Jurkat, Clone E6-1 (cell line): ENCODE results near the gene FGD5.

Experiments
- DNase-seq: peaks from one replicate; pipeline ENCODE4 v3.0.0-alpha.2; 2011; ENCODE audit warnings: low read depth, low spot score
- H3K4me3 ChIP-seq: 2 replicates; pipeline ENCODE4 v1.5.1; 2011; ENCODE audit warnings: mild to moderate bottlenecking, low read length, control low read depth, moderate library complexity

FGD5 gene

GRCh38 chr3:14821151-14821550 lies 2.4 kb downstream of the FGD5 start:
- DNase-seq: no peak
- no peak overlapping the region for H3K4me3 ChIP-seq

DNA sequence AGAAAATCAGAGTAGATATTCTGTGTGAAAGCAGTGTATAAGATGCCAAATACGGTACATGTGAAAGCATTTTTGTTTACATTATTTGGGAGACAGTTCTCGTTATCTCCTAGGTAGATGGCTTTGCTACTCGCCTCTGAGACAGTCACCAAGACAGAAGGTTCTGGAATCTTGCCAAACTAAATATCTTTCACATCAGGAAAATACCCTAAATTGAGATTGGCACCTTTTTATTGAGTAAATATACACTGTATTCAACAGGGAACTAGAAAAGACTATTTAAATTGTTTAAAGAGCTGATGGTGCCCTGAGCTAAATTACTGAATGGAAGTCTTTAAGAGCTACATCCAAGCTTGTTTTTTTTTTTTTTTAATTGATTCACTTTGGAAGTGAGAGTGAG lies 3.4 kb downstream of the FGD5 start:
- DNase-seq: no peak
- H3K4me3 ChIP-seq: no peak overlapping the region

DNA sequence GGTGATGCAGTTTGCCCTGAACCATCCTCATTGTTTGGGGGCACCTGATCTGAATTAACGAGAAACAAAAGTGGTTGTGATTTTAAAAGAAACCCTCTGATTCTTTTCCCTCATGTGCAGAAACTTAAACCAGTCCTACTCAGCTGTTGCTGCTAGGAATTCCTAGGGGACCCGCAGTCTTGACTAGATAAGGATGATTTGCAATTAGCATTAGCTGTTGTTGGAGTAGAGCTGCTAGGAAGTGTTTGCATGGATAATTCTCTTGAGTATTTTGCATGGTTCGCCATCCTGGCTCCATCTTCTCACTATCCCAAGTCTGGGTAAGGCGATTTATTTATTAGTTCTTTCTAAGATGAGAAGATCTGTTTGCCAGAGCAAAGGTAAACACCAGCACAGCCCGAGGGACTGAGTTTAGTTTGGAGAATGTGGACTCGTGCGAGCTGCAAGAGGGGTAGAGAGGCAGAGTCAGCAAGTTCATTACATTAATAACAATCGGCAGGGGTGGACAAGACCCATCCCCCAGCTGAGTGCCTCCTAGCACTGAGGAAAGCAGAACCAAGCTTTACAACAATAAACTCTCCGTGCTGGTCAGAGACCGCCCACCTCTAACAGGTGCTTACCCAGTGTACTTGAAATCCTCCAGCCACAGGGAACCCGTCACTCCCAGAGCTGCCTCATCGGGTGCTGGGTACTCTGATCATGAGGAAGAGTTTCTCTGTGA lies 4.1 kb downstream of the FGD5 start:
- no peak for DNase-seq
- H3K4me3 ChIP-seq: no peak overlapping the region

DNA sequence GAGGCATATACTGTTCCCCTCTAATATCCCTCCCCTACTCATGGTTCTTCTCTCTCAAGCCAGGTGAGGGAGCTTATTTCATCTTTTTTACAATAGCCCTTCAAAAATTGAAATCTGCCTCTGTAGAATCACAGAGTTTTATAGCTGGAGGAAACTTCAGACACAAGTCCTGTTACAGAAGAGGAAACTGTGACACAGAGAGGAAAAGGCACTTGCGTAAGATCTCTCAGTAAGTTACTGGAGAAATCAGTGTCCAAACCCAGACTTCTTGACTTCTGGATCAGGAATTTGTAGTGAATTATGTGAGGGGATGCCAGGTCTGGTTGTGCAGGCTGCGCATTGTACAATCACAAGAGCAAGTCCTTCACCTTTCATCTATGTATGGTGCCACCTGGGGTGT lies 4.6 kb downstream of the FGD5 start:
- no peak overlapping the region for H3K4me3 ChIP-seq
- DNase-seq: no peak

- H3K4me3 ChIP-seq: no peak overlapping the region
- no peak for DNase-seq
These were observed 5.3 kb downstream of the FGD5 start for GRCh38 chr3:14823910-14824629.

DNA sequence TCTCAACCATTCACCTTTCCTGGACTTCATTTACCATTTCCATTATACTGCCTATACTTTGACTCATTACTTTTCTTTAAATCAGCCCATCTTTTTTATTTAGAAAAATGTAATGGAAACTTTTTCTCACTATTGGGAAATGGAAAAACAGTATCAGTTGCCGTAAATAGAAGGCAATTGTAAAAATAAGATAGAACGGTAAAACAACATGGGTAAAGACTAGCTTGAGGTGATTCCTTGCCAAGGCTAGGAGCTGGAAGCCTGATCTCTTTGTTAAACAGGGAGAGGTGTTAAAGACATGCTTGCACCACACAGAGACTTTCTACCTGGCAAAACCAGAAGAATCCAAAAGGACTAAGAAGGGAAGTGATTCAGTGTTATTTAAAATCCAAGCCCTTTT lies 5.9 kb downstream of the FGD5 start:
- DNase-seq: no peak
- no peak overlapping the region for H3K4me3 ChIP-seq

DNA sequence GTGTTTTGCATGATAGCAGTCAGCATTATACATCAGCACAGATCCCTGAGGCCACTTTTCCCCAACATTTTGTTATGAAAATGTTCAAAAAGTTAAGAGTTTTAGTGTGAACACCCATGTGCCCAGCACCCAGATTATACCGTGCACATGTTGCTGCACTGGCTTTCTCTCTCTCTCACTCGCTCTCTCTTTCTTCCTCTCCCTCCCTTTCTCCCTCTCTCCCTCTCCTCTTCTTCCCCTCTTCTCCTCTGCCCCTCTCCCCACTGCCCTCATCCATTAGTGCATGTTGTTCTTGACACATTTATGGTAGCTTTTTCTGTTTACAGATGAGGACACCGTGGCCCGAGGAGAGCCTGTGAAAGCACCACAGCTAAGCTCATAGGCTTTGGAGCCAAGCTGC lies 7.3 kb downstream of the FGD5 start:
- no peak overlapping the region for H3K4me3 ChIP-seq
- DNase-seq: no peak

DNA sequence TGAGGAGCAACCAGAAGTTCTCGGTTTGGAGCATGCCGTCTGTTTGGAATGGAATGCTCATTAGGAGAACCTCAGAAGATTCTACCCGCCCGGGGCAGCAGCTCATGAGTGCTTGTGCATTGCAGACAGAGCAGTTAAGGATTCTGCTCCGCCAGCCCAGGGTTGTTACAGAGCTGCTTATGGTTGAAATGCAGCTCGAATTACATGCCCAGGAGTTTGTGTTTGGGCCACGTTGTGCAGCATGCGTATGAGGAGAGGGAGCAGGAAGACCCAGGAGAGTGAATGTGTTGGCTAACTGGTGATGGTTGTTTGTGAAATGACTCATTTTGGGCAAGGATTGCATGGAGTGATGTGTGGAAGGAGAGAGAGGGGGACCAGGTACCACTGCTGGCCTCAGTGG lies 9.0 kb downstream of the FGD5 start:
- H3K4me3 ChIP-seq: no peak overlapping the region
- DNase-seq: no peak

GRCh38 chr3:14829811-14830210 lies 11.0 kb downstream of the FGD5 start:
- DNase-seq: no peak

DNA sequence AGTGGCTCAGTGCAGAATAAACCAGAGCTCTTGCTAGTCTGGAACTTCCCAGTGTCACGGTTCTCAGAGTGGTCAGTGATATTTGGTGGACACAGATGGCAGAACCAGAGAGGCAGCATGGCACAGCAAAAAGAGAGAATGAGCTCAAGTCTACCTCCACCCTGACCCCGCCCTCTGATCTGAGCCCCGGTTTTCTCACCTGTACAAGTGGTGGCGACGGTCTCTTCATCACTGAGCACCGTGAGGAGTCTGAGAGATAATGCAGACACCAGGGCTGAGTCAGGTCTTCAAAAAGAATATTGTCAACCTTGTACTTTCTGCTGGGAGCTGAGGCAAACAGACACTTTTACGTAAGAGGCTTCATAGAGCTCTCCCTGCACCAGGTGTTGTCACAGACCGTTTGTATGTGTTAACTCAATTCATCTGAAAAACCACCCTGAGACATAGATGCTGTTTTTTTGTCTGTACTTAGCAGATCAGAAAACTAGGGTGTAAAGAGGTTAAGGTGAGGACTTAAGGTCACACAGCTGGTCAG lies 13.2 kb downstream of the FGD5 start:
- no peak overlapping the region for H3K4me3 ChIP-seq
- peak; percentile 48 for DNase-seq

More at GRCh38 chr3:14829811-14830210, 11.0 kb downstream of the FGD5 start:
- no peak overlapping the region for H3K4me3 ChIP-seq

GRCh38 chr3:14832975-14833722 lies 14.4 kb downstream of the FGD5 start:
- no peak for DNase-seq
- H3K4me3 ChIP-seq: no peak overlapping the region

DNA sequence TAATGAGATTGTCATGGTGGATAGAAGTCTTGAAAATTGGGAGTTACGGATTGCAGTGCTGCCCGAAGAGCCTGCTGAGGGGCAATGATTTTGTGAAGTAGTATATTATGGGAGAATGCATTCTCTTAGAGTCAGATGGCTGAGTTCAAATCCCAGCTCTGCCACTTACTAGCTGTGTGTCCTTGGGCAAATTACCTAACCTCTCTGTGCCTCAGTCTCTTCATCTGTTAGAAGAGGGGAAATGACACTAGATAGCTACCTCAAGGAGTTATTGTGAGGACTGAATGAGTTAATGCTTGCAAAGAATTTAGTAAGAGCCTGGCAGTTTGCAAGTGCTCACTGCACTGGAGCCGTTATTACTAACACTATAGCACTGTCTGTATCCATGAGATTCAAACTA lies 15.4 kb downstream of the FGD5 start:
- no peak overlapping the region for H3K4me3 ChIP-seq
- DNase-seq: no peak

DNA sequence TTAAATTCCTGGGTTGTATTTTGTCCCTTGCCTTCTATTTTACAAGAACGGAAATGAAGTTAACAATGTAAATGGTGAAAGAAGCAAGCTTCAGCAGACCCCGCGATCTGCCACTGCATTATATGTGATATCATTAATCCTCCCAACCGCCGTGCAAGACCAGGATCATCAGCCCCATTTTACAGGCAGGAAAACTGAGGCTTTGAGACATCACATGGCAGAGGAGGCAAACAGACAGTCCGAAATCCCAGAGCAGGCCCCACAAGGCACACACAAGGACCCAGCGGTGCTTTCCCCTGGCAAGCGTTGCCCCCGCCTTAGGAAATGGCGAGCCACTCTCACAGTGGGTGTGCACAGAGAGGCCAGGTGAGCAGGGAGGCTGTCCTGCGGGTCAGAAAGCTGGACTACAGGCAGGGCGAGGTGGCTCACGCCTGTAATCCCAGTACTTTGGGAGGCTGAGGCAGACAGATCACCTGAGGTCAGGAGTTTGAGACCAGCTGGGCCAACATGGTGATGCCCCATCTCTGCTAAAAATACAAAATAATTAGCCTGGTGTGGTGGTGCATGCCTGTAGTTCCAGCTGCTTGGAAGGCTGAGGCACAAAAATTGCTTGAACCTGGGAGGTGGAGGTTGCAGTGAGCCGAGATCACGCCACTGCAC lies 16.2 kb downstream of the FGD5 start:
- no peak overlapping the region for H3K4me3 ChIP-seq
- DNase-seq: no peak

- no peak overlapping the region for H3K4me3 ChIP-seq
- no peak for DNase-seq
These were observed 17.3 kb downstream of the FGD5 start for GRCh38 chr3:14836049-14836468.

DNA sequence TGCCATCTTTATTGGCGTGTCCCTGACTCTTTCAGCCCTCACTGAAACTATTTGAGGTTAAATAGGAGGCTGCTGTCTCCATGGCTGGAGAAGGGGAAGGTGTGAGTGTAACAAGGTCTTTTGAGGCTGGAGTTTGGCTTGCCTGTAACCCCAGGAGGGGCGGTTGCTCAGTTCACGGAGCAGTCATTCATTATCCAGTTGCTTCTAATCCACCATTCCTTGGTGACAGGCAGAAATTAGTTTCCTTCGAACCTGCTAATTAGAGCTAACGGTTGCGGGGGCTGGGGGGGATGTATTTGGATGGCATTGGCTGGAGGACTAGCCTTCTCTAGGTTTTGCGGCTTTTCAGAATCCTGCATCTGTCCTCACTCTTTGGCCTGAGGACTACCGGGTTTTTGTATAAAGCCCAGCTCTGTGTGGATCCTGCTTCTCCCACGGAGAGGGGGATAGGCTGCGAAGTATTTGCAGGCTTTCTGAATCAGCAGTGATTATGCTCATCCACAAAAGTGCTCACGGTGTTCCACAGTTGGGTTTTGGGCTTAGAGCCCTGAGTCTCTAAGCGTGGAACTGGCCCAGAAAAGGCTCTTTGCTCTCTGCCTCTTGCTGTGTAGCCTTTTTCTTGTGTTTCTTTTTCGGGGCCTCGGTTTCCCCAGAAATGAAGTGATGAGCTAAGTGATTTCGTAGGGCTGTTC lies 18.6 kb downstream of the FGD5 start:
- H3K4me3 ChIP-seq: no peak overlapping the region
- no peak for DNase-seq

DNA sequence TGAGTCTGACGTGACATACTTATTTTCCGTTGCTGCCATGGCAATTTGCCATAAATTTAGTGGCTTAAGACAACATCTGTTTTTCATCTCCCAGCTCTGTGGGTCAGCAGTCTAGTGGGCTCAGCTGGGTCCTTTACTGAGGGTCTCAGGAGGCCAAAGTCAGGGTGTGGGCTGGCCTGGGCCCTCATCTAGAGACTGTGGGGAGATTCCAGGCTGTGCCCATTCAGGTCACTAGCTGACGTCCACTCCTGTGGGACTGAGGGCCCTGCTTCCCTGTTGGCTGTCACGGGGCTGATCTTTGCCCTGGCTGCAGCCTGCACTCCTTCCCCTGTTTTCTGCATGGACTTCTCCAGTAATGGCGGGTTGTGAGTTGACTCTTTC lies 19.1 kb downstream of the FGD5 start:
- H3K4me3 ChIP-seq: no peak overlapping the region
- DNase-seq: no peak

DNA sequence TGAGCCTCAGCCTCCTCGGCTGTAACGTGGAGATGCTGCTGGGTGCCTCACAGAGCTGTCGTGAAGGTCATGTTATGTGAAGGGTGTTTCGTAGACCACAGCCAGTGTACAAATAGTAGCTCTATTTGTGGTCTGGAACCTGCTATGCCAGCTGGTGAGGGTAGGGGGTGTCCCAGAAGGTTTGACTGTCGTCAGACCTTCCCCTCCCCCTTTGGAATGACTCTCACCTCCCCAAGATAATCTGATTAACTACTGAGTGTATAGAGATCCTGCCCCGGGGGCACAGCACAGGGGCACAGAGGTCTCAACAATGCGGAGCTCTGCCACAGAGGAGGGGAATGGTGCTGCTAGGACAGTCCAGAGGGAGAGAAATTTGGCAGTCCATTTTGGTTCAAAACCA lies 20.5 kb downstream of the FGD5 start:
- no peak for DNase-seq
- H3K4me3 ChIP-seq: no peak overlapping the region

DNA sequence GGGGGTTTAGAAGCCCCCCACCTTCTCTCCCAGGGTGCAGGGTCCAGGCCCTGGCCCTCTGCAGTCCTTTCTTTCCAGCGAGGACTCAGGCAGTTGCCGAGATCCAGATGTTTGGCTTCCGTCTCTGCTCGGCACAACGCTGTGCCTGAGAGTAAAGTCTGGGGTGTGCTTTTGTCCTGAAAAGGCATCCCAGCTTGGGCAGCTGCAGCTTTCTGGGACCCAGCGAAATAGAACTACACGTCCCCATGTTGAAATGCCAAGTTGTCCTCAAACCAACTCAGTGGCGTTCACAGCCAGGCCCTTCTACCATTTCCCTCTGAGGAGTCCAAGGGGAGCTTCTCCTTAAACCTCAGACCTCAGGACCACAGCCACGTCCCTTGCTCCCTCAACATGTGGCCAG lies 23.1 kb downstream of the FGD5 start:
- no peak overlapping the region for H3K4me3 ChIP-seq
- no peak for DNase-seq

- no peak overlapping the region for H3K4me3 ChIP-seq
- no peak for DNase-seq
These were observed 23.5 kb downstream of the FGD5 start for GRCh38 chr3:14842277-14842676.
